Liver (tissue), 3 donors: Measurements from ENCODE around the gene PELI2.

Experiments used
- CTCF ChIP-seq: fragments of 150-350 bp; IDR thresholded peaks from 2 replicates; pipeline ENCODE4 v1.5.1; 2017; ENCODE audit warnings: improper control_type of control experiment, low read depth, low read length; ENCODE audit not compliant: missing input control
- JUND ChIP-seq, 2 donors: IDR thresholded peaks; 2 replicates each; pipeline ENCODE4 v1.6.1; 2016; ENCODE audit warnings: antibody characterized with exemption in 2 of 2
- RAD21 ChIP-seq, 2 donors: IDR thresholded peaks; 2 replicates each; pipeline ENCODE4 v1.6.1; 2016; ENCODE audit warnings: antibody characterized with exemption in 2 of 2, mild to moderate bottlenecking in 2 of 2
- TAF1 ChIP-seq: conservative IDR thresholded peaks from 2 replicates; pipeline ENCODE4 v1.6.1; 2016; ENCODE audit warnings: antibody characterized with exemption, mild to moderate bottlenecking
- YY1 ChIP-seq: IDR thresholded peaks from 2 replicates; pipeline ENCODE4 v1.6.1; 2016; ENCODE audit warnings: antibody characterized with exemption, mild to moderate bottlenecking
- ZBTB33 ChIP-seq: IDR thresholded peaks from 2 replicates; pipeline ENCODE4 v1.6.1; 2016; ENCODE audit warnings: antibody characterized with exemption
- donor health status: healthy.
- donor health status: healthy.

- TF ChIP-seq JUND (IDR thresholded peaks at IDR 0.05), result no peak
- TF ChIP-seq CTCF, result no peak
- TF ChIP-seq ZBTB33, result no peak
- TF ChIP-seq RAD21 (IDR thresholded peaks at IDR 0.05), result no peak
- no peak for TF ChIP-seq YY1
- no peak for TF ChIP-seq TAF1
Observed at GRCh38 chr14:56147986-56148901, 30.0 kb downstream of the PELI2 start.
